ENCODE results near the gene RAB5A. TPM values are rescaled to one million over a fixed set of nuclear protein-coding genes. Genes with fewer than 3 reads are reported as not detected.

Gene RAB5A
- polyA plus RNA-seq, 4 donors: 27.6 to 55.7 (median 41.4) TPM

DNA sequence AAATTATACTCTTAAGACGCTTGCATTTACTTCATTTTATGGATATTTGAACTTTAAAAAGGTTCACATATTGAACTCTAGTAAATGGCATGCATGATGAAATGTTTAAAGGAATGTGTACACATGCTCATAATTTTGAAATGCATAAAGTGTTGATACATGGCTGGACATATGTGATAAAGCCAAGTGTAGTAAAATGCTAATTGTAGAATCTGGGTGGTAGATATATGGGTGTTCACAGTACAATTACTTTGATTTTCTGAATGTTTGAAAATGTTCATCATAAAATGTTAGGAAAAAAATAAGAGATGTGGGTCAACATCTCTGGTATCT, 8.6 kb upstream of the RAB5A start:
- 82 to 94% (median 88%) methylated on average over 1 of the region's 1 CpG for WGBS, 3 donors
- H3K27ac ChIP-seq (ENCODE audit: low read depth in 1 of 3, low read length in 2 of 3): no peak overlapping the region

DNA sequence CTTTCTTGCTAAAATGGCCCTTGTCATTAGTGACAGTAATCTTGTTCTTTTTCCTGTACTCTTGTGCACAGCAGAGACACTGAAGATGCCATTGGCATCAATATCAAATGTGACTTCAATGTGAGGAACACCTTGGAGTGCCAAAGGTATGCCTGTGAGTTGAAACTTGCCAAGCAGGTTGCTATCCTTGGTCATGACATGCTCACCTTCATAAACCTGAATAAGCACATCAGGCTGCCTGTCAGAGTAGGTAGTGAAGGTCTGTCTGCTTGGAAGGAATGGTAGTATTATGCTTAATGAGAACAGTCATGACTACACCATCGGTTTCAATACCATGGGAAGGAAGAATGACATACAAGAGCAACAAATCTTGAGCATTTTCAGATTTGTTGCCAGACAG, 6.3 kb upstream of the RAB5A start:
- DNase-seq (no peak), FAIRE-seq (no peak)
- no peak overlapping the region for H3K4me3 ChIP-seq (ENCODE audit: low read depth in 1 of 3, low read length in 3 of 3)
- no peaks in the 10 kb centered on the region for H3K36me3 ChIP-seq (ENCODE audit: control insufficient read depth in 3 of 3, insufficient read depth in 2 of 3, low read depth in 1 of 3, low read length in 3 of 3)
- 77 to 92% (median 90%) methylated on average over 1 of the region's 1 CpG for WGBS, 3 donors
- H3K27me3 ChIP-seq (ENCODE audit: control insufficient read depth in 3 of 3, insufficient read depth in 3 of 3, low read length in 3 of 3): no peaks in the 10 kb centered on the region
- no peak overlapping the region for H3K27ac ChIP-seq (ENCODE audit: low read depth in 1 of 3, low read length in 2 of 3)
- H3K9me3 ChIP-seq (ENCODE audit: control insufficient read depth in 2 of 2, insufficient read depth in 1 of 2, low read depth in 1 of 2, low read length in 1 of 2): no peaks in the 10 kb centered on the region
- peaks cover 0 to 3% (median 0%) of the 10 kb centered on the region in 3 donors for H3K4me1 ChIP-seq (ENCODE audit: control insufficient read depth in 3 of 3, insufficient read depth in 2 of 3, low read depth in 1 of 3, low read length in 2 of 3)

More for the DNA sequence above, 8.6 kb upstream of the RAB5A start:
- no peaks in the 10 kb centered on the region for H3K4me1 ChIP-seq (ENCODE audit: control insufficient read depth in 3 of 3, insufficient read depth in 2 of 3, low read depth in 1 of 3, low read length in 2 of 3)
- H3K27me3 ChIP-seq (ENCODE audit: control insufficient read depth in 3 of 3, insufficient read depth in 3 of 3, low read length in 3 of 3): no peaks in the 10 kb centered on the region
- FAIRE-seq: no peak
- no peak overlapping the region for H3K4me3 ChIP-seq (ENCODE audit: low read depth in 1 of 3, low read length in 3 of 3)
- no peaks in the 10 kb centered on the region for H3K9me3 ChIP-seq (ENCODE audit: control insufficient read depth in 2 of 2, insufficient read depth in 1 of 2, low read depth in 1 of 2, low read length in 1 of 2)
- DNase-seq: no peak
- H3K36me3 ChIP-seq (ENCODE audit: control insufficient read depth in 3 of 3, insufficient read depth in 2 of 3, low read depth in 1 of 3, low read length in 3 of 3): no peaks in the 10 kb centered on the region

GRCh38 chr3:19945534-19945933, 1.4 kb upstream of the RAB5A start:
- DNase-seq (peak; percentile 87 to 95), FAIRE-seq (no peak)
- H3K27me3 ChIP-seq (ENCODE audit: control insufficient read depth in 3 of 3, insufficient read depth in 3 of 3, low read length in 3 of 3): no peaks in the 10 kb centered on the region
- H3K4me1 ChIP-seq (ENCODE audit: control insufficient read depth in 3 of 3, insufficient read depth in 2 of 3, low read depth in 1 of 3, low read length in 2 of 3): peaks cover 0 to 5% (median 0%) of the 10 kb centered on the region in 3 donors
- WGBS, 3 donors: 19 to 69% (median 38%) methylated on average over 9 of the region's 9 CpGs
- no peaks in the 10 kb centered on the region for H3K9me3 ChIP-seq (ENCODE audit: control insufficient read depth in 2 of 2, insufficient read depth in 1 of 2, low read depth in 1 of 2, low read length in 1 of 2)
- peak overlapping the region; percentile 98 for H3K27ac ChIP-seq (ENCODE audit: low read depth in 1 of 3, low read length in 2 of 3)
- H3K36me3 ChIP-seq (ENCODE audit: control insufficient read depth in 3 of 3, insufficient read depth in 2 of 3, low read depth in 1 of 3, low read length in 3 of 3): peaks cover 0 to 3% (median 0%) of the 10 kb centered on the region in 3 donors
- peak overlapping the region in 2 of 3 donors; percentile 94 to 99 for H3K4me3 ChIP-seq (ENCODE audit: low read depth in 1 of 3, low read length in 3 of 3)

DNA sequence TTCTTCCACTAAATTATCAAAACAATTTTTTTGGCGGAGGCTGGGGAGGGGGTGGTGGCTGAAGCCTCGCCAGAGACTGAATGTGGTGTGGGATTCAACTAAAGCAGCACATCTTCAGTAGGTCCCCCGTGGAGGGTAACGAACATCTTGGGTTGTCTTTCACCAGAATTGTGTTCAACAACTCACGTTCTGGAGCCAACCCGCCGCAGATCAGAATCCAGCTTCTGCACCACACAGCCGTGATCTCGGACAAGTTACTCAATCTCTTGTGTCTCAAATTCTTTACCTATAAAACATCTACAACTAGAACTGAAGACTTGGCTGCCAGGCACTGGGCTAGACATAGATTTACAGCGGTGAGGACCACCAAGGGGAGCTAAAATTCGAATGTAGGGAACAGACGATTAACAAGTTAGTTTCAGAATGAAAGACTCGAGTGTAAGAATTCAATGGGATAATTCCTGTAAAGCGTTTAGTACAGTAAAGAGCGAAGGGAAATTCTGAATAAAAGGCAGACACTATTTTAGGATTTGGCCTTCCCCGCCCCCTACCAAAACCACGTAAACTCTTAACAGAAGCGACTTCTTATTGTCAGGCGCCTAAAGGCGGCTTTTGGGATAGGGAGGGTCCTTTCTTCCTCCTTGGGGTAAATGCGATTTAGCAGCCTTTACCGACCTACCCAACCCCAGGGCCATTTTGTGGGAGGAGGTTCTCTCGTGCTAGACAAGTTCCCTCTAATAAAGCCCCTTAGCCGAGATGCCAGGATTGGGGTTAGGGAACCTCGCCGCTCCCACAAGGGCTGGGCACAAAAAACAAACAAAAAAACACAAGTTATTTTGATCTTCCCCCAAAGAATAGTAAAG, 697 bp upstream of the RAB5A start:
- peak overlapping the region; percentile 43 to 99 (median 94) for H3K4me3 ChIP-seq (ENCODE audit: low read depth in 1 of 3, low read length in 3 of 3)
- no peaks in the 10 kb centered on the region for H3K27me3 ChIP-seq (ENCODE audit: control insufficient read depth in 3 of 3, insufficient read depth in 3 of 3, low read length in 3 of 3)
- FAIRE-seq (no peak), DNase-seq (peak; percentile 43 to 44)
- peaks cover 0 to 6% (median 0%) of the 10 kb centered on the region in 3 donors for H3K36me3 ChIP-seq (ENCODE audit: control insufficient read depth in 3 of 3, insufficient read depth in 2 of 3, low read depth in 1 of 3, low read length in 3 of 3)
- peak overlapping the region; percentile 98 for H3K27ac ChIP-seq (ENCODE audit: low read depth in 1 of 3, low read length in 2 of 3)
- 9 to 30% (median 23%) methylated on average over 26 of the region's 26 CpGs for WGBS, 3 donors
- no peaks in the 10 kb centered on the region for H3K9me3 ChIP-seq (ENCODE audit: control insufficient read depth in 2 of 2, insufficient read depth in 1 of 2, low read depth in 1 of 2, low read length in 1 of 2)
- H3K4me1 ChIP-seq (ENCODE audit: control insufficient read depth in 3 of 3, insufficient read depth in 2 of 3, low read depth in 1 of 3, low read length in 2 of 3): peaks cover 0 to 5% (median 0%) of the 10 kb centered on the region in 3 donors

- 0 to 1% (median 0%) methylated on average over 29 to 30 of the region's 30 CpGs for WGBS, 3 donors
- Histone ChIP-seq H3K36me3 (ENCODE audit: control insufficient read depth in 3 of 3, insufficient read depth in 2 of 3, low read depth in 1 of 3, low read length in 3 of 3) (peaks cover 0 to 10% (median 5%) of the 10 kb centered on the region in 3 donors), H3K27ac (ENCODE audit: low read depth in 1 of 3, low read length in 2 of 3) (peak overlapping the region; percentile 98 to 99 (median 98)), H3K9me3 (ENCODE audit: control insufficient read depth in 2 of 2, insufficient read depth in 1 of 2, low read depth in 1 of 2, low read length in 1 of 2) (no peaks in the 10 kb centered on the region), H3K4me1 (ENCODE audit: control insufficient read depth in 3 of 3, insufficient read depth in 2 of 3, low read depth in 1 of 3, low read length in 2 of 3) (peaks cover 0 to 5% (median 3%) of the 10 kb centered on the region in 3 donors), H3K4me3 (ENCODE audit: low read depth in 1 of 3, low read length in 3 of 3) (peak overlapping the region; percentile 77 to 99 (median 94)), H3K27me3 (ENCODE audit: control insufficient read depth in 3 of 3, insufficient read depth in 3 of 3, low read length in 3 of 3) (no peaks in the 10 kb centered on the region)
- no peak for FAIRE-seq
- peak; percentile 67 to 88 for DNase-seq
These were observed 790 bp downstream of the RAB5A start for GRCh38 chr3:19947549-19948225.

GRCh38 chr3:19948226-19948591, 1.3 kb downstream of the RAB5A start:
- DNase-seq (no peak), FAIRE-seq (no peak)
- H3K36me3 ChIP-seq (ENCODE audit: control insufficient read depth in 3 of 3, insufficient read depth in 2 of 3, low read depth in 1 of 3, low read length in 3 of 3): peaks cover 0 to 10% (median 5%) of the 10 kb centered on the region in 3 donors
- H3K4me1 ChIP-seq (ENCODE audit: control insufficient read depth in 3 of 3, insufficient read depth in 2 of 3, low read depth in 1 of 3, low read length in 2 of 3): peaks cover 0 to 5% (median 3%) of the 10 kb centered on the region in 3 donors
- H3K9me3 ChIP-seq (ENCODE audit: control insufficient read depth in 2 of 2, insufficient read depth in 1 of 2, low read depth in 1 of 2, low read length in 1 of 2): no peaks in the 10 kb centered on the region
- H3K4me3 ChIP-seq (ENCODE audit: low read depth in 1 of 3, low read length in 3 of 3): peak overlapping the region; percentile 77 to 99 (median 94)
- H3K27ac ChIP-seq (ENCODE audit: low read depth in 1 of 3, low read length in 2 of 3): peak overlapping the region; percentile 98 to 99 (median 98)
- 0 to 4% (median 2%) methylated on average over 2 of the region's 2 CpGs for WGBS, 3 donors
- no peaks in the 10 kb centered on the region for H3K27me3 ChIP-seq (ENCODE audit: control insufficient read depth in 3 of 3, insufficient read depth in 3 of 3, low read length in 3 of 3)

DNA sequence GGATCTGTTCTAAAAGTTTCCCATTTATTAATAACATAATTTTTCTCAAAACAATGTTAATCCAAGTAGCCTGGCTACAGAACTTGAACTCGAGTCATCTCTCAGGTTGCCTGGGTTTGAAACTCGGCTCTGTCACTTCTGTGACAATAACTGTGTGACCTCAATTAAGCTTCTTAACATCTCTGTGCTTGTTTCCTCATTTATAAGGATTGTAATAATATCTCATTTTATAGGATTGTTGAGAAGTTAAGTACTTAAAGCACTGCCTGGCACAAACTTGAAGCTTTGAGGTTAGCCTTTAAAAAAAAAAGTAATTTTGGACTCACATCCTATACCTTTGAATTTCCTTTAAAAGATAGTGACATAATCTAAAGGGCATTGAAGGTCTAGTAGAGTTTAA, 3.4 kb downstream of the RAB5A start:
- Histone ChIP-seq H3K27me3 (ENCODE audit: control insufficient read depth in 3 of 3, insufficient read depth in 3 of 3, low read length in 3 of 3) (no peaks in the 10 kb centered on the region), H3K4me3 (ENCODE audit: low read depth in 1 of 3, low read length in 3 of 3) (no peak overlapping the region), H3K36me3 (ENCODE audit: control insufficient read depth in 3 of 3, insufficient read depth in 2 of 3, low read depth in 1 of 3, low read length in 3 of 3) (peaks cover 0 to 22% (median 8%) of the 10 kb centered on the region in 3 donors), H3K9me3 (ENCODE audit: control insufficient read depth in 2 of 2, insufficient read depth in 1 of 2, low read depth in 1 of 2, low read length in 1 of 2) (no peaks in the 10 kb centered on the region), H3K27ac (ENCODE audit: low read depth in 1 of 3, low read length in 2 of 3) (no peak overlapping the region), H3K4me1 (ENCODE audit: control insufficient read depth in 3 of 3, insufficient read depth in 2 of 3, low read depth in 1 of 3, low read length in 2 of 3) (peaks cover 0 to 3% (median 3%) of the 10 kb centered on the region in 3 donors)
- 77 to 81% (median 81%) methylated on average over 2 of the region's 2 CpGs for WGBS, 3 donors
- no peak for DNase-seq
- FAIRE-seq: no peak

DNA sequence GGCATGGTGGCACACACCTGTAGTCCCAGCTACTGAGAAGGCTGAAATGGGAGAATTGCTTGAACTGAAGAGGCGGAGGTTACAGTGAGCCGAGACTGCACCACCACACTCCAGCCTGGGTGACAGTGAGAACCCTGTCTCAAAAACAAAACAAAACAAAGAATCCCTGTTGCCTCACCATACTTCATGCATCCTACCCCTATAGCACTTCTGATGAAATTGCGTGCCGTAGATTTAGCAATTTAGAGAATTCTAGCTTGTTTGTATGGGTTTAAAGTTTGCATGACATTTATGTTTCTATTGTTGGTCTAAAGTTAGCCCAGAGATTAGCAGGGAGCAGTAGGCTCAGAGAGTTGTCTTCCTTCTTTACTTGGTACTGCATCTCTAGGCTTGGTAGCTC, 7.8 kb downstream of the RAB5A start:
- Histone ChIP-seq H3K4me3 (ENCODE audit: low read depth in 1 of 3, low read length in 3 of 3) (no peak overlapping the region), H3K27ac (ENCODE audit: low read depth in 1 of 3, low read length in 2 of 3) (no peak overlapping the region), H3K4me1 (ENCODE audit: control insufficient read depth in 3 of 3, insufficient read depth in 2 of 3, low read depth in 1 of 3, low read length in 2 of 3) (peaks cover 0 to 3% (median 0%) of the 10 kb centered on the region in 3 donors), H3K9me3 (ENCODE audit: control insufficient read depth in 2 of 2, insufficient read depth in 1 of 2, low read depth in 1 of 2, low read length in 1 of 2) (no peaks in the 10 kb centered on the region), H3K27me3 (ENCODE audit: control insufficient read depth in 3 of 3, insufficient read depth in 3 of 3, low read length in 3 of 3) (no peaks in the 10 kb centered on the region), H3K36me3 (ENCODE audit: control insufficient read depth in 3 of 3, insufficient read depth in 2 of 3, low read depth in 1 of 3, low read length in 3 of 3) (peaks cover 0 to 37% (median 8%) of the 10 kb centered on the region in 3 donors)
- DNase-seq (no peak), FAIRE-seq (no peak)
- 91 to 98% (median 97%) methylated on average over 4 of the region's 4 CpGs for WGBS, 3 donors
